T follicular helper cell (primary cell): ENCODE data around the gene TLE5.
"Not testable (repeated sequence)": the region's sequence is repeated elsewhere in the genome, so short reads cannot be mapped to it uniquely, and the experiment has no call there.

ENCODE experiments used
- DNase-seq: peaks from one replicate; pipeline ENCODE4 v3.0.0-alpha.2; 2020; ENCODE audit warnings: low read depth

Gene TLE5

GRCh38 chr19:3045191-3045590 is 17.1 kb downstream of the TLE5 start:
- DNase-seq = no peak

- no peak for DNase-seq
Measured at GRCh38 chr19:3042621-3043267, 19.6 kb downstream of the TLE5 start.

- DNase-seq = no peak
Measured at GRCh38 chr19:3041761-3042620, 20.3 kb downstream of the TLE5 start.

- DNase-seq = no peak
Measured at GRCh38 chr19:3041327-3041726, 21.0 kb downstream of the TLE5 start.

GRCh38 chr19:3039641-3040077 is 22.6 kb downstream of the TLE5 start:
- DNase-seq = no peak

GRCh38 chr19:3039125-3039524 is 23.2 kb downstream of the TLE5 start:
- DNase-seq = no peak

GRCh38 chr19:3038214-3038613 is 24.1 kb downstream of the TLE5 start:
- no peak for DNase-seq

- not testable (repeated sequence) for DNase-seq
Measured at GRCh38 chr19:3036977-3037544, 25.2 kb downstream of the TLE5 start.

GRCh38 chr19:3036119-3036976 is 25.9 kb downstream of the TLE5 start:
- peak; percentile 69 for DNase-seq

GRCh38 chr19:3035542-3036118 is 26.7 kb downstream of the TLE5 start:
- peak; percentile 91 for DNase-seq

- no peak for DNase-seq
Measured at GRCh38 chr19:3034656-3035541, 27.4 kb downstream of the TLE5 start.

- no peak for DNase-seq
Measured at GRCh38 chr19:3034406-3034655, 28.0 kb downstream of the TLE5 start.

GRCh38 chr19:3033595-3034405 is 28.5 kb downstream of the TLE5 start:
- no peak for DNase-seq

- no peak for DNase-seq
Measured at GRCh38 chr19:3031607-3031867, 30.8 kb downstream of the TLE5 start.

GRCh38 chr19:3029065-3029923 is 33.0 kb downstream of the TLE5 start, which contains the start of gene TLE2:
Gene TLE2, minus strand, starts transcription at chr19:3029280. Its CDS starts 376 bp downstream, at chr19:3028904.
- DNase-seq = no peak

- DNase-seq = no peak
Measured at GRCh38 chr19:3028305-3029064, 33.8 kb downstream of the TLE5 start.

- DNase-seq = no peak
Measured at GRCh38 chr19:3027981-3028304, 34.4 kb downstream of the TLE5 start.

- no peak for DNase-seq
Measured at GRCh38 chr19:3027292-3027691, 35.0 kb downstream of the TLE5 start.

- DNase-seq = no peak
Measured at GRCh38 chr19:3026768-3027167, 35.5 kb downstream of the TLE5 start.
